ENCODE measurements around the gene ZC3H10.
A peak's percentile ranks its signal among the peaks of the same experiment; 100 is the strongest.

ZC3H10 gene

GRCh38 chr12:56157201-56158028, 39.3 kb downstream of the ZC3H10 start:
- intact Hi-C loops (cut with DNase I; ENCODE audit: low total_unique reads): no loop called here
- peak; percentile 60 to 83 for TF ChIP-seq CTCF (IDR thresholded peaks at IDR 0.05)
- peak; percentile 78 to 90 for DNase-seq
- Histone ChIP-seq H3K27me3 (no peaks in the 10 kb centered on the region), H3K4me1 (peaks cover 0 to 43% (median 33%) of the 10 kb centered on the region in 4 donors), H3K9me3 (no peaks in the 10 kb centered on the region), H3K4me3 (peak overlapping the region; percentile 77 to 93), H3K36me3 (peaks cover 32 to 41% (median 32%) of the 10 kb centered on the region in 3 donors), H3K27ac (peak overlapping the region; percentile 95 to 99)

- peaks cover 38 to 50% (median 40%) of the 10 kb centered on the region in 3 donors for H3K36me3 ChIP-seq
- no peaks in the 10 kb centered on the region for H3K9me3 ChIP-seq
- peaks cover 0 to 40% (median 30%) of the 10 kb centered on the region in 4 donors for H3K4me1 ChIP-seq
- H3K27me3 ChIP-seq: no peaks in the 10 kb centered on the region
- intact Hi-C loops (cut with DNase I; ENCODE audit: low total_unique reads): no loop called here
- DNase-seq: peak; percentile 98 to 99
- peak in 1 of 2 experiments; percentile 6 for TF ChIP-seq CTCF (IDR thresholded peaks at IDR 0.05)
- peak within 1 kb of the TSS; percentile 77 to 93 for H3K4me3 ChIP-seq
- peak within 1 kb of the TSS; percentile 95 to 99 for H3K27ac ChIP-seq
Measured at GRCh38 chr12:56158029-56158925, 40.2 kb downstream of the ZC3H10 start, which contains the start of gene MYL6. TSS of gene MYL6 (plus strand) at chr12:56158359. CDS start at chr12:56158402, 43 bp downstream.

GRCh38 chr12:56158926-56159461, 40.9 kb downstream of the ZC3H10 start:
- Histone ChIP-seq H3K36me3 (peaks cover 45 to 57% (median 47%) of the 10 kb centered on the region in 3 donors), H3K4me3 (peak overlapping the region; percentile 77 to 93), H3K9me3 (no peaks in the 10 kb centered on the region), H3K27me3 (no peaks in the 10 kb centered on the region), H3K4me1 (peaks cover 0 to 40% (median 29%) of the 10 kb centered on the region in 4 donors), H3K27ac (peak overlapping the region; percentile 95 to 99)
- intact Hi-C loops (cut with DNase I; ENCODE audit: low total_unique reads): no loop called here
- peak; percentile 94 to 95 for DNase-seq
- TF ChIP-seq CTCF (IDR thresholded peaks at IDR 0.05): no peak

GRCh38 chr12:56159482-56160192, 41.6 kb downstream of the ZC3H10 start:
- DNase-seq: no peak
- intact Hi-C loops (cut with DNase I; ENCODE audit: low total_unique reads): loop anchor here (5.0 kb wide), 1 partner anchor 32 kb away; the partner anchor contains the start of gene ESYT1
- no peaks in the 10 kb centered on the region for H3K27me3 ChIP-seq
- H3K27ac ChIP-seq: peak overlapping the region; percentile 95 to 99
- no peaks in the 10 kb centered on the region for H3K9me3 ChIP-seq
- H3K4me1 ChIP-seq: peaks cover 0 to 40% (median 29%) of the 10 kb centered on the region in 4 donors
- peaks cover 51 to 64% (median 53%) of the 10 kb centered on the region in 3 donors for H3K36me3 ChIP-seq
- H3K4me3 ChIP-seq: peak overlapping the region; percentile 77 to 93
- TF ChIP-seq CTCF (IDR thresholded peaks at IDR 0.05): no peak

All from tibial artery (tissue), 4 donors.